CD4-positive, CD25-positive, alpha-beta regulatory T cell (primary cell): ENCODE data around the gene UCN. TPM values are rescaled to one million over a fixed set of nuclear protein-coding genes. Genes with fewer than 3 reads are reported as not detected.
A peak's percentile ranks its signal among the peaks of the same experiment; 100 is the strongest.

ENCODE experiments used
- ATAC-seq, 2 donors: fragments of 150-1000 bp; cut with Tn5 transposase; one replicate each; pipeline ENCODE4 v1.10.0; 2021; ENCODE audit warnings: low read depth in 2 of 2, moderate number of reproducible peaks in 2 of 2, moderate library complexity in 1 of 2
- DNase-seq, 3 donors: peaks; one replicate each; pipeline versions ENCODE4 v3.0.0 to v3.0.0-alpha.2; 2012 to 2022; ENCODE audit warnings: mixed read lengths in 1 of 3
- H3K27ac ChIP-seq: one replicate; pipeline ENCODE4 v1.7.0; 2013; ENCODE audit warnings: mild to moderate bottlenecking, low read length; ENCODE audit not compliant: insufficient read depth, poor library complexity, severe bottlenecking
- H3K27me3 ChIP-seq: one replicate; pipeline ENCODE4 v1.7.0; 2013; ENCODE audit warnings: low read length; ENCODE audit not compliant: control insufficient read depth, insufficient read depth
- H3K36me3 ChIP-seq: one replicate; pipeline ENCODE4 v1.7.0; 2013; ENCODE audit warnings: mild to moderate bottlenecking, low read length, moderate library complexity; ENCODE audit not compliant: control insufficient read depth, insufficient read depth
- H3K4me1 ChIP-seq: 2 replicates; pipeline ENCODE4 v1.7.0; 2013; ENCODE audit warnings: mild to moderate bottlenecking, low read length; ENCODE audit not compliant: insufficient read depth, control insufficient read depth, poor library complexity, severe bottlenecking
- H3K4me3 ChIP-seq: one replicate; pipeline ENCODE4 v1.7.0; 2013; ENCODE audit warnings: low read depth, mild to moderate bottlenecking, low read length, moderate library complexity
- H3K9me3 ChIP-seq, 2 experiments: 1 replicate in 1 of 2; 2 replicates in 1 of 2; pipeline ENCODE4 v1.7.0; 2013; ENCODE audit warnings: low read length in 2 of 2, mild to moderate bottlenecking in 1 of 2, moderate library complexity in 1 of 2; ENCODE audit not compliant: control insufficient read depth in 2 of 2
- H3K27ac Mint-ChIP-seq, 3 donors: one replicate each; pipeline ENCODE4 v1.8.0; 2020 to 2022; ENCODE audit warnings: mild to moderate bottlenecking in 3 of 3, mixed read lengths in 3 of 3, moderate library complexity in 2 of 3
- H3K27me3 Mint-ChIP-seq: one replicate; pipeline ENCODE4 v1.8.0; 2022; ENCODE audit warnings: mild to moderate bottlenecking, mixed read lengths
- H3K36me3 Mint-ChIP-seq: one replicate; pipeline ENCODE4 v1.8.0; 2020; ENCODE audit warnings: mixed read lengths
- H3K4me1 Mint-ChIP-seq, 4 donors: one replicate each; pipeline ENCODE4 v1.8.0; 2020 to 2022; ENCODE audit warnings: mixed read lengths in 4 of 4, mild to moderate bottlenecking in 1 of 4
- H3K4me3 Mint-ChIP-seq, 4 donors: one replicate each; pipeline ENCODE4 v1.8.0; 2020 to 2022; ENCODE audit warnings: mild to moderate bottlenecking in 4 of 4, mixed read lengths in 4 of 4, moderate library complexity in 3 of 4
- H3K9me3 Mint-ChIP-seq, 7 donors: one replicate each; pipeline ENCODE4 v1.8.0; 2020 to 2022; ENCODE audit warnings: mixed read lengths in 7 of 7, mild to moderate bottlenecking in 3 of 7, moderate library complexity in 2 of 7
- polyA plus RNA-seq, 4 donors: library from polyadenylated mRNA; unstranded; fragments of 300-500 nt; fragmentation: Illumina TruSeq; gene quantifications; one replicate each; pipeline ENCODE4 v1.2.3, GENCODE V29; 2021
- total RNA-seq: library from RNA; stranded (reverse); gene quantifications from one replicate; pipeline ENCODE4 v1.2.3, GENCODE V29; 2022

The UCN gene
- total and polyA plus RNA-seq, 5 donors from 2014 or later = 0.24 to 2.2 (median 0.55) TPM; not detected in 1

DNA sequence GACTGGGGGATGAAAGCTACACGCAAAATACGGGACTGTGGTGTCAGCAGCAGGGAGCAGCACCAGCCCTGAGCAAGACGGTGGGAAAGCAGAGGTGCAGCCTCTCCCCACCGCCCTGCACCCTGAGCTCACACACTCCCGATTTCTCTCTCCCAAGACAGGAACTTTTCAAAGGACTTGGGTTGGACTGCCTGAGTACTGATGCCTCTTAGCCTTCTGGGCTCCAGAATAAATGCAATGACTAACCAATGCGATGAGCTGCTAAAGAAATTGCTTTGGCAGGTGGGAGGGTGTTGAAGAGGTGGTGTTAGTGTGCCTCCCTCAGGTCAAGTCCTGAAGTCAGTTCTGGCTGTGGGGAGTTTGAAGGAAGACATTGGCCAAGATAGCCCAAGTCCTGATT, 16.4 kb downstream of the UCN start:
- Mint-ChIP-seq H3K9me3 (peaks cover 0 to 1% (median 0%) of the 10 kb centered on the region in 7 donors), H3K36me3 (no peaks in the 10 kb centered on the region), H3K4me3 (no peak overlapping the region), H3K27me3 (peaks cover 37% of the 10 kb centered on the region), H3K27ac (peak overlapping the region in 1 of 3 donors; percentile 38), H3K4me1 (no peaks in the 10 kb centered on the region)
- Histone ChIP-seq H3K4me1 (no peaks in the 10 kb centered on the region), H3K4me3 (no peak overlapping the region), H3K9me3 (no peaks in the 10 kb centered on the region), H3K27me3 (peaks cover 12% of the 10 kb centered on the region), H3K27ac (no peak overlapping the region), H3K36me3 (no peaks in the 10 kb centered on the region)
- ATAC-seq (no peak), DNase-seq (no peak)

GRCh38 chr2:27290549-27290948, 17.7 kb downstream of the UCN start:
- Histone ChIP-seq H3K4me1 (no peaks in the 10 kb centered on the region), H3K27me3 (peaks cover 12% of the 10 kb centered on the region), H3K9me3 (no peaks in the 10 kb centered on the region), H3K4me3 (no peak overlapping the region), H3K36me3 (no peaks in the 10 kb centered on the region), H3K27ac (no peak overlapping the region)
- DNase-seq = no peak
- Mint-ChIP-seq H3K4me3 (no peak overlapping the region), H3K36me3 (no peaks in the 10 kb centered on the region), H3K4me1 (no peaks in the 10 kb centered on the region), H3K9me3 (peaks cover 0 to 1% (median 0%) of the 10 kb centered on the region in 7 donors), H3K27me3 (peaks cover 42% of the 10 kb centered on the region), H3K27ac (no peak overlapping the region)
- no peak for ATAC-seq

DNA sequence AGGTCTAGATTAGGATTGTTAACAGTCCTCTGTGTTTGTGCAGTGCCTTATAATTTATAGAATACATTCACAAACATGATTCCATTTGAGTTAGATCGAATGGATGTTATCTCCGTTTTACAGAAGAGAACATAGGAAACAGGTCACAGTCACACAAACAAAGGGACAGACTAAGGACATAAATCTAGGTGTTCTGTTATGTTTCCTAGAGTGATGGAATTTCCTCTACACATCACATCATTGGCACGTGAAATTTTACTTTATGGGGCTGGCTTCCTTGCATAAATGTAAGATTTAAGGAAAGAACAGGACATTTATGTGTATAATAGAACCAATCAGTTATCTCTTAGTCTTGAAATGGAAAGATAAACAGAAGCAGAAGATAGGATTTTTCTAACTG, 19.6 kb downstream of the UCN start:
- no peak overlapping the region for H3K27ac ChIP-seq
- no peaks in the 10 kb centered on the region for H3K36me3 Mint-ChIP-seq
- H3K9me3 Mint-ChIP-seq = peaks cover 0 to 1% (median 0%) of the 10 kb centered on the region in 7 donors
- peaks cover 42% of the 10 kb centered on the region for H3K27me3 Mint-ChIP-seq
- no peaks in the 10 kb centered on the region for H3K4me1 Mint-ChIP-seq
- no peak overlapping the region for H3K27ac Mint-ChIP-seq
- H3K4me1 ChIP-seq = no peaks in the 10 kb centered on the region
- ATAC-seq (no peak), DNase-seq (no peak)
- no peaks in the 10 kb centered on the region for H3K9me3 ChIP-seq
- H3K4me3 Mint-ChIP-seq = no peak overlapping the region
- peaks cover 19% of the 10 kb centered on the region for H3K27me3 ChIP-seq
- no peaks in the 10 kb centered on the region for H3K36me3 ChIP-seq
- H3K4me3 ChIP-seq = no peak overlapping the region

DNA sequence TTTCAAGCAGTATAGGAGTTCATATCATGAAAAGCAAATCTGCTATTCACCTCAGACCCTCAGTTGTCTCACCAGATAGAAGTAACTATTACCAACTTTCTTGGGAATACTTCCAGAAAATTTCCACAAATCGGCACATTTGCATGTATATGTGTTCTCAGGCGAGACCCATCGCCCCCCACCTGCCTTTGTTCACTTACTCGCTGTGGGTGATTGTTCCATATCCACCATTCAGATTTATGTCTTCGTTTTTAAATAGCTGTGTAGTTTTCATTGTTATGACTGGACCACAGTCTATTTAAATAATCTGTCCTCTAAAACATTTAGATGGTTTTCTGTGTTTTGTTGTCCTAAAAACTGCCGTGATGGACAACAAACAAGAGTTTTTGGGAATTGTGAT, 22.8 kb downstream of the UCN start:
- H3K27me3 ChIP-seq = peaks cover 19% of the 10 kb centered on the region
- no peaks in the 10 kb centered on the region for H3K36me3 ChIP-seq
- ATAC-seq (no peak), DNase-seq (no peak)
- no peak overlapping the region for H3K4me3 Mint-ChIP-seq
- no peaks in the 10 kb centered on the region for H3K4me1 ChIP-seq
- H3K27ac ChIP-seq = no peak overlapping the region
- H3K4me1 Mint-ChIP-seq = no peaks in the 10 kb centered on the region
- H3K27ac Mint-ChIP-seq = no peak overlapping the region
- peaks cover 42% of the 10 kb centered on the region for H3K27me3 Mint-ChIP-seq
- H3K36me3 Mint-ChIP-seq = no peaks in the 10 kb centered on the region
- H3K9me3 Mint-ChIP-seq = peaks cover 0 to 1% (median 0%) of the 10 kb centered on the region in 7 donors
- no peaks in the 10 kb centered on the region for H3K9me3 ChIP-seq
- no peak overlapping the region for H3K4me3 ChIP-seq

GRCh38 chr2:27284996-27285395, 23.2 kb downstream of the UCN start:
- peaks cover under 1 to 2% (median 1%) of the 10 kb centered on the region in 4 donors for H3K4me1 Mint-ChIP-seq
- no peak overlapping the region for H3K4me3 Mint-ChIP-seq
- H3K4me1 ChIP-seq = no peaks in the 10 kb centered on the region
- H3K36me3 Mint-ChIP-seq = no peaks in the 10 kb centered on the region
- H3K9me3 Mint-ChIP-seq = peaks cover 0 to 1% (median 0%) of the 10 kb centered on the region in 7 donors
- no peaks in the 10 kb centered on the region for H3K36me3 ChIP-seq
- ATAC-seq (no peak), DNase-seq (no peak)
- no peaks in the 10 kb centered on the region for H3K9me3 ChIP-seq
- H3K27ac ChIP-seq = no peak overlapping the region
- H3K4me3 ChIP-seq = no peak overlapping the region
- H3K27me3 ChIP-seq = peaks cover 19% of the 10 kb centered on the region
- peaks cover 44% of the 10 kb centered on the region for H3K27me3 Mint-ChIP-seq
- H3K27ac Mint-ChIP-seq = peak overlapping the region in 1 of 3 donors; percentile 3

DNA sequence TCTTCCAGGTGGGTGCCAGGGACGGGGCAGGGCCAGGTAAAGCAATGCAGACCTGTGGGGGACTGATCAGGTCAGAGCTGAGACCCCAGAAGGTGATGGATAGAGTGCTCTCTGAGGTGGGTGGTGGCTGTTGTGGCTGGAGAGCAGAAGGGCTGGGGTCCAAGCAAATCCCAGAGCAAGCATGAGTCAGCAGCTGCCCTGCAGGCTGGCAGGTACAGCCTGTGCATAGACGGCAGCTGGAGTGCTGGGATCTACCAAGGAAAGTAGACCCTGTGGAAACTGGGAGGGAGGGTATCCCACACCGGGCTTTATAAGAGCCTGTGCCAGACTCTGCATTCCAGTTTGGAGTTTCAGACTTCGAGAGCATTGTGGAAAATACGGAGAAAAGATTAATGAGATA, 25.4 kb downstream of the UCN start:
- no peaks in the 10 kb centered on the region for H3K36me3 ChIP-seq
- no peak overlapping the region for H3K4me3 Mint-ChIP-seq
- no peak overlapping the region for H3K27ac ChIP-seq
- peaks cover 2 to 5% (median 4%) of the 10 kb centered on the region in 4 donors for H3K4me1 Mint-ChIP-seq
- no peaks in the 10 kb centered on the region for H3K4me1 ChIP-seq
- H3K9me3 ChIP-seq = no peaks in the 10 kb centered on the region
- peaks cover 13% of the 10 kb centered on the region for H3K27me3 ChIP-seq
- no peaks in the 10 kb centered on the region for H3K9me3 Mint-ChIP-seq
- no peak overlapping the region for H3K4me3 ChIP-seq
- peaks cover 32% of the 10 kb centered on the region for H3K27me3 Mint-ChIP-seq
- DNase-seq = no peak
- no peak for ATAC-seq
- no peak overlapping the region for H3K27ac Mint-ChIP-seq
- H3K36me3 Mint-ChIP-seq = no peaks in the 10 kb centered on the region

- Histone ChIP-seq H3K27me3 (peaks cover 10% of the 10 kb centered on the region), H3K36me3 (no peaks in the 10 kb centered on the region), H3K27ac (no peak within 1 kb of the TSS), H3K9me3 (no peaks in the 10 kb centered on the region), H3K4me1 (no peaks in the 10 kb centered on the region), H3K4me3 (no peak within 1 kb of the TSS)
- Mint-ChIP-seq H3K27me3 (peaks cover 31% of the 10 kb centered on the region), H3K4me1 (peaks cover 2 to 5% (median 4%) of the 10 kb centered on the region in 4 donors), H3K27ac (peak within 1 kb of the TSS in 1 of 3 donors; percentile 53), H3K36me3 (no peaks in the 10 kb centered on the region), H3K9me3 (no peaks in the 10 kb centered on the region), H3K4me3 (no peak within 1 kb of the TSS)
- ATAC-seq (no peak), DNase-seq (no peak)
Measured at GRCh38 chr2:27281855-27282559, 26.2 kb downstream of the UCN start, which contains the start of gene TRIM54. Gene TRIM54, plus strand, starts transcription at chr2:27282429. Its CDS starts 303 bp downstream, at chr2:27282732.

DNA sequence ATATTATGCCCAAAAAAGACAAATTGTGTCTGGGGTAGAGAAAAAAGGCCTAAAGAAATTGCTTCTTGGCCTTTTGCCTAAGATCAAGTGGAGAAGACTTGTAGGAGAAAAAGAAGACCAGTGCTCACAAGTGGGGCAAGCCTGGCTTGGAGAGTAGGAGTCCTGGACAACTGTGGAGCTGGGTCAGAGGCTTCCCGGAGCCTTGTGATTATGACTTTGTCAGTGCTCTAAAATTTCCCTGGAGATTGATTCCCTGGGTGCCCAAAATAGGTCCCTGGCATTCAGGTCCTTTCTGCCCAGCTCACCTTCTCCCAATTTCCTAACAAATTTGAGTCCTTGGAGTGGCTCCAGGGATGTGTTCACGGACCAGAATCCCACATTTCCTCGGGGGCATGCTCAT, 26.8 kb downstream of the UCN start:
- DNase-seq (no peak), ATAC-seq (no peak)
- no peaks in the 10 kb centered on the region for H3K9me3 Mint-ChIP-seq
- H3K4me1 Mint-ChIP-seq = peaks cover 2 to 5% (median 4%) of the 10 kb centered on the region in 4 donors
- H3K9me3 ChIP-seq = no peaks in the 10 kb centered on the region
- H3K27me3 ChIP-seq = peaks cover 10% of the 10 kb centered on the region
- H3K4me3 ChIP-seq = no peak overlapping the region
- no peaks in the 10 kb centered on the region for H3K36me3 Mint-ChIP-seq
- H3K27ac Mint-ChIP-seq = no peak overlapping the region
- no peaks in the 10 kb centered on the region for H3K36me3 ChIP-seq
- no peaks in the 10 kb centered on the region for H3K4me1 ChIP-seq
- peaks cover 33% of the 10 kb centered on the region for H3K27me3 Mint-ChIP-seq
- H3K4me3 Mint-ChIP-seq = no peak overlapping the region
- H3K27ac ChIP-seq = no peak overlapping the region
